Activated CD4-positive, alpha-beta T cell treated with anti-CD3 and anti-CD28 coated beads, Interleukin-2, amount 50 U/mL, for 4 hours (primary cell): ENCODE measurements around the gene FRA10AC1.
"Not testable (repeated sequence)": the region's sequence is repeated elsewhere in the genome, so short reads cannot be mapped to it uniquely, and the experiment has no call there.

Experiments
- DNase-seq, 2 experiments: peaks; one replicate each; pipeline ENCODE4 v3.0.0-alpha.2; 2020

Gene FRA10AC1

DNA sequence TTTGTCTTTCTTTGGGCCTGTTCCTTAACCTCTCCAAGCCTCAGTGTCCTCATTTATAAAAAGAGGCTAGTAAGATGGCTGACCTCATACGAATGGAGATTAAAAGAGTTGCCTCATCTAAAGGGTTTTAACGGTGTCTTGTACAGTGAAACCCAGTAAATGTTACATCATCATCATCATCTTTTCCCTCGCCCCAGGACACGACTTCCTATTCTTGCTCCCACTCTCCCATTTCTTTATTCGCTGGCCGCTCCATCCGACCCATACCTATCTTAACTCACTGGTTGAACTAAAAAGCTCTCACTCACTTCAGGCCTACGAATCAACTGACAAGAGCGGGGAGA lies 554 bp downstream of the FRA10AC1 start:
- DNase-seq: peak in 1 of 2 experiments; percentile 5

DNA sequence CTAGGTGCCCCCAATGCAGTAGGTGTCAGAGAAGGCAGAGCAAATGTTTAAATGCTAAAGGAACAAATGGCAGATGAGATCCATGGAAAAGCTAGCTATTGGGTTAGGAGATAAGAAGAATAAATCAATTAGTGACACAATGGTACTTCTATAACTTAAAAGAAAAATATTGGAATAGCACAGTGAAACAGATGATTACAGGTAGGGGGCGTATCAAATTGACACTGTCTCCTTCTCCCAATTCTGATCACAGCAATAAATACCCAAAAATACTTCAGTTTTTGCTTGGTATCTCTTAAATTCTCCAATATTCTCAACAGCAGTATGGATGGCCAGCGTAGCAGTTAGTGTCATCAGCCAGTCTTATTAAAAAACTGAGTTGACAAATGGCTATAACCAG lies 5.2 kb downstream of the FRA10AC1 start:
- no peak for DNase-seq

DNA sequence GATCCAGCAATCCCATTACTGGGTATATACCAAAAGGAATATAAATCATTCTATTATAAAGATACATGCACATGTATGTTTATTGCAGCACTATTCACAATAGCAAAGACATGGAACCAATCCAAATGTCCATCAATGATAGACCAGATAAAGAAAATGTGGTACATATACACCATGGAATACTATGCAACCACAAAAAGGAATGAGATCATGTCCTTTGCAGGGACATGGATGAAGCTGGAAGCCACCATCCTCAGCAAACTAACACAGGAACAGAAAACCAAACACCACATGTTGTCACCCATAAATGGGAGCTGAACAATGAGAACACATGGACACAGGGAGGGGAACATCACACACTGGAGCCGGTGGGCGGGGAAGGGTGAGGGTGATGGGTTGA lies 5.8 kb downstream of the FRA10AC1 start:
- DNase-seq: not testable (repeated sequence)

DNA sequence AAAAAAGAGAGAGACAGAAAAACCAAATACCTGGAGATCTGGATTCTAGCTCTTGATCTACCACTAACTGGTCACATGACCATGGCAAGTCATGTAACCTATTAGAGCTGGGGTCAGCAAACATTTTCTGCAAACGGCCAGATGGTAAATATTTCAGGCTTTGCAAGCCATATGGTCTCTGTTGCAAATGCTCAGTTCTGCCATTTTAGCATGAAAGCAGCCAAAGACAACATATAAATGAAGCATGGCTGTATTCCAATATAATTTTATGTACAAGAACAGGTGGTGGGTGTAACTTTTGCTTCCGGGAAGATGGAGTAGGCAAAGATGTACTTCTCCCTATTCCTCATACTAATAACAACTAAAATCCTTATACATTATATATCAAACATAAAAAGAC lies 6.7 kb downstream of the FRA10AC1 start:
- DNase-seq: no peak

DNA sequence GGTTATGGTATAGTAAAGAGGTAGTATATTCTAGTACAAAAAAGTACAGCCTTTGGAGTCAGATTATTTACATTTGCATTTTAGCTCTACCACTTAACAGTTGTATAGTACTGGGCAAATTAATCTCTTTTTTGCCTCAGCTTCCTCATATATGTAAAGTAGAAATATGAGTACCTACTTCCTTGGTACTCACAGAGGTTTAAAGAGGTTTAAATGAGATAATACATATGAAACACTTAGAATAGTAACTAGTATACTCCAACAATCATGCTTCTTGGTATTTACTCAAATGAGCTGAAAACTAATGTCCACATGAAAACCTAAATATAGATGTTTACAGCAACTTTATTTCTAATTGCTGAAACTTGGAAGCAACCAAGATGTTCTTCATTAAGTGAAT lies 14.7 kb downstream of the FRA10AC1 start:
- DNase-seq: no peak

DNA sequence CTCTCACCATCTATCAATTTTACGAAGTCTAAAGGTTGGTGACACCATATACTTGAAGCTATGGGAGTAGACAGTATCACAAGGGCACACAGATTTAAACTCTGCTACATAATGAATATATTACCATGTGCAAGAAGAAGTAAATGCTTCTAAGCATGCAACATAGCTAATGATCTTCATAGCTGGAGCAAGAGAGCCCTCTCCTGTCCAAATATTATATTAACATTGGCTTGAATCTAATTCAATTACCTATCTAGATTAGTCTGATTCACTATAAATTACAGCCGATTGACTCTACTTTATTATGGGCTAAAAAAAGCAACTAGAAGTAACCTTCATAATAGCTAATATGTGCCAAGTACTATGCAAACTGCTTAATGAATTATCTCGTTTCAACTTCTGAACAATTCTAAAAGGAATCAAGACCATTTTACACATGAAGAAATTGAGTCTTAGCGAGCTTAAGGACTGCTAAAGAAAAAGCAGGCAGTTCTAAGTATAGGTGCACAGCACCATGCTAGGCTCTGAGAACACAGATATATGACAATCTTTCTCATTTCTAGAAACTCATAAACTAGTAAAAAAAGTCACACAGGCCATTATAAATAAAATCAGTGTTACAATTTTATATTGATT lies 21.9 kb downstream of the FRA10AC1 start:
- no peak for DNase-seq

DNA sequence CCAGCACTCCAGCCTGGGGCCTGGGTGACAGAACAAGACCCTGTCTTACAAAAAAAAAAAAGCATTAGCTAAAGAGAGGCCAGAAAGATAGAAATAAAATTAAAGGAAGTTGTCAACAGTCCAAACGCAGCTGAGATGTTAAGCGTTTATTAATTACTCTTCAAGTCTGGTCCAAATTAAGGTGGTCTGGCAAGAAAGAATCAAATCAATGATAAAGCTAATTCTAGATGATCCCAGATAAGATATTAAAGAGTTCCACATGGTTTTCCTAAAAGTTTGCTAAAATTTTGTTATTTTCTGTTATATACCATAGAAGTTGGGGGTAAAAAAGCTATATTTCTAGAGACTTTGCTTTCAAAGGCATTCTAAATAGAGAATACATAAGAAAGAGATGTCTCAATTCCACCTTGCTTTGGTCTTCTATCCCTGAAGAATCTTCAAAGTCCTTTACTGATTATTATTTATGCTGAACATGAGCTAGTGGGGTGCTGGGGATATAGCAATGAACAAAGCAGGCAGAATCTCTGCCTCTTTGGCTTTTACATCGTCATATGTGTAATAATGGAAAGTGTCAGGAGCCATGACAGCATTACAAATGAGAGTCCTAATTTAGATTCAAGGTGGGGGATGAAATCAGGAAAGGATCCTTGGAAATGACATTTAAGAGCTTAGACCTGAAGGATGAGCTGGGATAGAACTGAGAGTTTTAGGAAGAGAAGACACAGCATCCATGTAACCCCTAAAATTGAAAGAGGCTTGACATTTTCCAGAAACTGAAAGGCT lies 23.4 kb downstream of the FRA10AC1 start:
- DNase-seq: no peak

DNA sequence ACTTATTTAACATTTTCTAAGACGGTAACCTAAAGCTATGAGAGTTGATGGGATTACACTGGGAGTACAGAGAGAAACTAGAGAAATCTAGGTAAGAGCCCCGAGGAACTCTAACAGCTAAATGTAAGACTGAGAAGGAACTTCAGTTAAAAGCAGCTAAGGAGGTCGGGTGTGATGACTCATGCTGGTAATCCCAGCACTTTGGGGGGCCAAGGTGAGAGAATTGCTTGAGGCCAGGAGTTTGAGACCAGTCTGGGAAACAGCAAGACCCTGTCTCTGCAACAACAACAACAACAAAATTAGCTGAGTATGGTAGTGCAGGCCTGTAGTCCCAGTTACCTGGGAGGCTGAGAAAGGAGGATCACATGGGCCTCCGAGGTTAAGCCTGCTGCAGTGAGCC lies 24.0 kb downstream of the FRA10AC1 start:
- no peak for DNase-seq

DNA sequence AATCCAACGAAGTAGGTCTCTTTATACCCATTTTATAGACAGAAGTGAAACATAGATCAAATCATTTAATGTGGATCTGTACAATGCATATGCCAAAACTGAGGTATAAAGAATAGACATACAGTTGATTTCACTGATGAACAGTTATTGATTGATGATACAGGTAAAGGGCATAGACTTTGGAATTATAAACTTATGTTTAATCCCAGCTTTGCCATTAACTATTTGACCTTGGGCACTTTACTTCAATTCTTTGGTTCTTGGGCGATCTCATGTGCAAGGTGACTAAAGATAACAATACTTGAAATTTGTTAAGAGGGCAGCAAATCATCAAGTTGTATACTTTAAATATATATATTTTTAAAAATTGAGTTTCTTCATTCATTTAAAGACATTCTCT lies 28.6 kb downstream of the FRA10AC1 start:
- no peak for DNase-seq

DNA sequence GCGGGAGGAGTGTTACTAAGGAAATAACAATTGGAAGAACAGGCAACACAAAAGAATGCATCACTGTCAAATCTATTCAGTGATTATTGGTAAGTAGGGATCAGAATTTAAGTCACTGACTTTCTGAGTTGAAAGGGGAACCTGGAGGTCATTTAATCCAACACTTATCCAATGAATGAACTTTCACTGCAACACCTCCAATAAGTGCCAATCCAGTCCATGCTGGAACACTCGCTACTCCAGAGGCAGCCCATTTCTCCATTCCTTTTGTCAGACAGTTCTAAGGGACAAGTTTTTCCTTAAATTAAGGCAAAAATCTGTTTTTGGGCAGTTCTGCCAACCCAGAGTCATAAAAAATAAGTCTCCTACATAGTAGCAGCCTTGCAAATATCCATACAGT lies 29.5 kb downstream of the FRA10AC1 start:
- DNase-seq: no peak

DNA sequence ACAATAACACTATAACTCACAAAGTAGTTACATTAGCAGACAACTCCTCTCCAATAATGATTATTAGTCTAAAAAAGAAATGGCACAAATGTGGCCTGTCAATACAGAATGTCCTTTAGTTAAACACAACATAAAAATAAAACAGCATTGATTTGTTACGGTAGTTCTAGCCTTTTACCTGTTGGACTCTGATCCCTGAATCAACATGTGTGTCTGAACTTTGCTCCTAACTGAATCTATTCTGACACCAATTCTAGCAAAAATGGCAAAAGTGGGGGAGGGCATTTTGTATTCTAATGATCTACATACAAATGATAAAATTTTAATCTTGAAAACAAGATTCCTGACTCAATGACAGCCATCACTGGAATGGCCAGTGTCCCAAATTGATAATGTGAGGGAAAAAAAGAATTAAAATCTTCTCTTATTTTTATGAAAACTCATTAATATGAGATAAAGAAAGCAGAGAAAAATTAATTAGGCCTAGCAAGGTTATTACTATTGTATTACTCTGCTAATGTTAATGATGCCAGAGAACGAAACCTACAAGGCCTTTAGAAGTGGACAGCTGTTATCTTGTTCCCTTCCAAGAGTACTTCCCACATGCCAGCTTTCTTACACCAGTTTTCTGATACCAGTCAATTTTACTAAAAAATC lies 30.2 kb downstream of the FRA10AC1 start:
- no peak for DNase-seq

DNA sequence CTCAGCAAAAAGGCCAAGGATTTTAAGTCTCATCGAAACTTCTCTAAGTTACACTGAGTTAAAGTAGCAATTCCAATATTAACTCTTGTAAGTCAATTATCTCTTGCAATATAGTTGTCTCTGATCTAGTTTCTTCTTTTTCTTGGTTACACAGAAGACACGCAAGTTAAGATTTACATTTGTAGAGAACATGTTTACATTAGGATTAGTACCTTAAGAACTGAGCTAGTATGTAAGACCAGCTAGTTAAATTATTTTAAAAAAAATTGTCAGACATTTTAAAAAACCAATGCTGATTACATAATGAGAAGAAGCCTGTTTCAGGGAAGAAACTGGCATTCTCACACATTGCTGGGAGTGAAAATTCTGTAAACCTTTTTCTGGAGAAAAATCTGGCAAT lies 31.4 kb downstream of the FRA10AC1 start:
- DNase-seq: no peak

DNA sequence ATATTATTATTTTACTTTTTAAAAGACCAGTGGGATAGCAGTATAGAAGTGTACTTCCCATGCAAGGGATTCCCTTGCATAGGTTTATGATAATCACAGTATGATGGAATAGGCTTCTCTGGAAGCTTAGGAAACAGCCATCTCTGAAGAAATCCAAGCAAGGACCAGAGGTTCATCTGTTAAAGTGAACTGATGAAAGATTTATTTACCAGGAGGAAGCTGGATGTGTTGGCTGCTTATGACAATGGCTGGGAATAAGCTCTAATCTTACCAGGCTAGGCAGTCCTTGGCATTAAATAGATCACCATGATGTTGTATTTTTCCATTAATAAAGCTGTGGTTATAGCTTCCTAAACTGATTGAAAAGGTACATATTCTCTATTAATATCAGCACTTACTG lies 32.0 kb downstream of the FRA10AC1 start:
- no peak for DNase-seq

DNA sequence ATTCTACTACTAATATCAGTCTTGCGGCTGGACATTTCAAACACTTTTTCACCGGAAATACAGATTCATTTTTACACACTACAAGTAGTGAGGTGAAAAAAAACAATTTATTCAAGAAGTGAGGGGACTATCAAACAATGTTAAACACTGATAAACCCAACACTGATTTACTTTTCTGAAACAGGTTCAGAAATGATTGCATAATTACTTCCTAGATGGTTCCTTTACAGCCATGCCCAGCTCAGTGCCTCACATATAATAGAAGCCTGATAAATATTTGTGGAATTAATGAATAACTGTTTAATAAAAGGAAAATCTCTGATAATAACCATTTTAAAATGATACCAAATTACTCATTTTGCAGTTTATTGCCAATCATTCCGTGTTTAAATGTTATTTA lies 34.6 kb downstream of the FRA10AC1 start:
- DNase-seq: no peak

DNA sequence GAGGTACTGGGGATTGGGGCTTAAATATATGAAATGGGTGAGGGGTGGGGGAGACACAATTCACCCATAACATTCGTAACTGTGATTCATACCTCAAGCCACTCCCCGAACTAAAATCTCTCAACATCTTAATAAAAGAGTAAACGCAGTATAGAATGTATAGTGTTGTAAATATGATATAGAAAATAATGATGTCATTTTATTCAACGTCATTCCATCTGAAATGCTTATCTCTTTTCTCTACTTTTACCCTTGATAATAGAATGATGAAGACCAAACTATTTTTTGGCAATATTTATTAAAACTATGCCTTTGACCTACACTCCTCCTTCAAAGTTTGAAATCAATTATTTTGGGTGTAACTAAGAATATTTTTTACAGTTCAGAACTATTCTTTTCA lies 36.4 kb downstream of the FRA10AC1 start:
- no peak for DNase-seq

DNA sequence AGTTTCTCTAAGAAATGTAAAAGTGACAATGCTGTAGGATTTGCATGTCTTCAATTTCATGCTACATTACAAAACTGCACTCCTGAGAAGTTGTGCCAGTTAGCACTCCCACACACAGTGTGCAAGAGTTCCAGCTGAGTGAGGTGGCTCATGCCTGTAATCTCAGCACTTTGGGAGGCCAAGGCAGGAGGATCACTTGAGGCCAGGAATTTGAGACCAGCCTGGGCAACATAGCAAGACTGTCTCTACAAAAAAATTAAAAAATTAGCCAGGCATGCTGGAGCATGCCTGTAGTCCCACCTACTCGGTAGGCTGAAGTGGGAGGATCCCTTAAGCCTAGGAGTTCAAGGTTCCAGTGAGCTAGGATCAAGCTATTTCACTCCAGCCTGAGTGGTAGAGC lies 44.6 kb downstream of the FRA10AC1 start:
- no peak for DNase-seq

DNA sequence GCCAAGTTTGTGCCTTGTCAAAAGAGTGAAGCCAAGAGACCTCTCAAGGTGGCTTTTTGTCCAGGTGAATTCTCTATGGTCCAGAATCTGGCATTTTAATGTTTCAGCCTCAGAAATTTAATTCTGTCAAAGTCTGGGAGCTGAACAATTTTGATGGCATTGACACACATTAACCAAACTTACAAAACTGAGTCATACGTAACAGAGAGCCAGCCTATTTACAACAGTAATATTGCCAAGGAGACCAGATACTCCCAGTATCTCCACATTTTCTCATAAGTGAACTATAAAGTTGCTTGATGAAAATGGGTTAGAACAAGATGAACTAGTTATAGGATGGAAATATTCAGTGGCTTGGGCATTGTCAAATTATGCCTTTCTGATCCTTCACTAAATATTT lies 46.2 kb downstream of the FRA10AC1 start:
- DNase-seq: no peak

DNA sequence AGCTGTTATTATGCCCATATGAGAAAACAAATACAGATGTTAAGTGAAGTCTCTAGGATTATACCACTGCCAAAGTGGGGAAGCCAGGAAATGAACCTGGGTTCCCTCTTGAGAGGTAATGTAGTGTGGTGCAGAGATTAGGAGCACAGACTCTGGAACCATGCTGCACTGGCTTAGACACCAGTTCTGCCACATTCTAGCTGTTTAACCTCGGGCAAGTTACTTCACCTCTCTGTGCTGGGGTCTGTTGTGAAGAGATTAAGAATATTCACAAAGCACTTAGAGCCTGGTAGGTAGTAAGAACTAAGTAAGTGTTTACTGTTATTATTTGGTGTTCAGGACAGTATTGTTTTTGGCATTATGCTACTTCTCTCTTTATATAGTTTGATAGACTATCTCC lies 48.2 kb downstream of the FRA10AC1 start:
- no peak for DNase-seq

DNA sequence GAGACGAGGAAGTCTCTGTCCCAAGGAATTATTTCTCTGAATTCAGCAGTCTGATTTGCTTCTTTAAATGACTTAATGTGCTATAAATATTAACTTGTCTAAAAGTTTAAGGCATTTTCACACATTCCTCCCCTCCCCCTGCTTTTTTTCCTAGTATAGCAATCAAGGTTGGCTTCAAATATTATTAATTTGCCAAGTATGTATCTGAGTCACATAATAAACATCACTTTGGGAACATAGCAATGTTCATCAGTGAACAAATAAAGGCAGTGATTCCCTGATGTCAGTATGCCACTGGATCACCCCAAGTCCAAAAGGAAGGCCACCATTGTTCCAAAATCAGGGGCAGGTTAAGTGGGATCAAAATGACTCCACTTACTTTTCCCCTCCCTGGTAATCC lies 49.5 kb downstream of the FRA10AC1 start:
- DNase-seq: no peak

DNA sequence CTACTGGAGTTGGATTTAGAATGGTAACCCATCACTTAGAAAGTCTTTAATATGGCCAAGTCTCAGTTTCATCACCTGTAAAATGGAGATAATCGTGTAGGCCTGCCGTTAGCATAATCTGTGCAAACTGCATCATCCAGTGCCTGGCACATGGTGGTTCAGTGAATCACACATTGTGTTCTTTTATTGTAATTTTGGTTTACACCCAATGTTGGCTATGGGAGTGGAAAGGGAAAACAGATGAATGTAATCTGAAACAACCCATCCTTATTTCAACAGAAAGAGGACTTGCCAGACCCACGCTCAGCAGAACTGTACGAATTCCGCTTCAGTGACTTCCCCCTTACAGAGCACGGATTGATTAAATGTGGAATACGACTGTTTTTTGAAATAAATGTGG lies 62.6 kb downstream of the FRA10AC1 start:
- no peak for DNase-seq

DNA sequence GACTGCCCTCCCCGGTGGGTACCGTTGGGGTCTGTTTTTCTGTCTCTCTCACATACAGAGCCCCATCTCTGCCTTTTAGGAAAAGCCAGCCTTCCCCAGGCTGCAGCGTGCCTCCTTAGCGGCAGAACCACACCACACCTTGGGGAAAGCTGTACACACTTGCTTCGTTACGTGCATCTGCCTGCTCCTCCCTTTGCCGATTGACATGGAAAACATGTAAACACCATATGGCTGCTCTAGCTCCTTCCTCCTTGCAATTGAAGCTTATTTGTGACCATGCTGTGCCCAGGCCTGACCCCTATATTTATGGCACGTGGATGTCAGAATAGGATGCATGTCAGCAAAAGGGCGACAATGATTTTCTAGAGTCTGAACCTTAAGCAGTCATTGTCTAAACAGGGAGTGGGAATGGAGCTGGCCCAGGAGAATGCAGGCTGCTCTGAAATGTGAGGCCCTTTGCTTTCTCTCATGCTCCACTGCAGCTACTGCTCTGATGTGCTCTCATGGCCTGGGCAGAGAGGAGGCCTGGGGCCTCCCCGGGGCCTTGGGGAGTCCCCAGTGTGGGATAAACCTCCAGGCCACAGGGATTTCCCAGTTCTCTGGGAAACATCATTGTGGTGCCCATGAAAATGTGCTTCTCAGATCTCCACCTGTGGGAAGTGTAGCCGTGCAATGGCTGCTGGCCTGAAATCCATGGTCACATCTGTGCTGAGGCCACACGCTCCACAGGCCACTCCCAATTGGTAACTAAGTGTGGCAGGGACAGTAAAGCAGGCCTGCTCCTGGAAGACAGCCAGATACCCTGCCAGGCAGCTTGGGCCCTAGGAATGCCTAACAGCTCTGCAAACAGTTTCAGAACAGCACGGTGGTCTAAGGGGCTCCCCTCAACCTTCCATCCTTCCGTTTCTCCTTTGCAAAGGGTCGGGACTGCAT lies 71.5 kb downstream of the FRA10AC1 start:
- DNase-seq: no peak

DNA sequence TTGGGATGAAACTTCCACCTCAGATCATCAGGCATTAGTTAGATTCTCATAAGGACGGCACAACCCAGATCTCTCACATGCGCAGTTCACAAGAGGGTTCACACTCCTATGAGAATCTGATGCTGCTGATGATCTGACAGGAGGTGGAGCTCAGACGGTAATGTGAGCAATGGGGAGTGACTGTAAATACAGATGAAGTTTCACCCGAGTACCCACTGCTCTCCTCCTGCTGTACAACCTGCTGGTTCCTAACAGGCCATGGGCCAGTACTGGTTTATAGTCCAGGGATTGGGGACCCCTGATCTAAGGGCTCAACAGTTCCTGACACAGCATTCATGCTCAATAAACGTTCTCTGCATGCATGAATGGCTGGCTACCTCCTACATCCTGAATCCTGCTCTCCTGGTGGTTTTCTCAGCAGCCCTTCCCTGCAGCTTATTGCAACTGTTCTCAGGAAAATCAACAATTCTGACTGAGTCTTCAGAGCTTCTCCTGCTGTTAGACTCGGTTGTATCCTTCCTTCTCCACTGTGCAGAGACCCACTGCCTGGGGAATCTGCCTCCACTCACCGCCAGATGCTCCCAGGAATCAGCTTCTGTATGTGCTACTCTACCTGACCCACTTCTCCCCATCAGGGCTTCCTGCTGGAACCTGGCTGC lies 72.6 kb downstream of the FRA10AC1 start:
- DNase-seq: no peak

DNA sequence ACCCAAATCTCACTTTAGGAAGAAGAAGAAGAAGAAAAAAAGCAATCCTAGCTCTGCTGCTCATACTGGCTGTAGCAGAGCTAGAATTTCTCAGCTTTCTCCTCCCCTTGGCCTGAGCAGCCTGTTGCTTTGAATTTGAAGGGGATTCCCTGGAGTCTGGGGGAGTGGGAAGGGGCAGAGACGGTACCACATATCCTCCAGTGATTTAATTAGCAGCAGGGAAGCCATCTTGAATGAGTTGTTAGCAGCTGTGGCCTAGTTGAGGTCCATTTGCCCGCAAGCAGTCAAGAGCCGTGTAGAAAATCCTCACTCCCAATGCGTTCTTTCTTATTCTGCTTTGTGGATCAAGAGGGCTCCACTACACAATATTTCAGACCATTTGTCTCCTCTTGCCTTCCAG lies 73.5 kb downstream of the FRA10AC1 start:
- no peak for DNase-seq
